DOHH2 (cell line): Measurements from ENCODE around the gene PRRT4.

Experiments used
- H3F3A ChIP-seq: fragments of 200-600 bp; sonication (generic), shearing (Covaris generic); 2 replicates; pipeline ENCODE4 v1.6.0; 2016; ENCODE audit warnings: antibody characterized with exemption, mild to moderate bottlenecking; ENCODE audit not compliant: control insufficient read depth, insufficient read depth
- H3K27ac ChIP-seq: fragments of 200-600 bp; sonication (generic); 2 replicates; pipeline ENCODE4 v1.5.1; 2014; ENCODE audit warnings: low read depth, mild to moderate bottlenecking, low read length, moderate library complexity
- H3K27me3 ChIP-seq: fragments of 200-600 bp; sonication (generic); 2 replicates; pipeline ENCODE4 v1.6.1; 2014; ENCODE audit warnings: mild to moderate bottlenecking, low read length, mixed read lengths; ENCODE audit not compliant: control insufficient read depth
- H3K36me3 ChIP-seq: fragments of 200-600 bp; sonication (generic); 2 replicates; pipeline ENCODE4 v1.6.1; 2014; ENCODE audit warnings: mild to moderate bottlenecking, low read length, moderate library complexity, mixed read lengths; ENCODE audit not compliant: control insufficient read depth
- H3K4me1 ChIP-seq: fragments of 200-600 bp; sonication (generic); 2 replicates; pipeline ENCODE4 v1.6.1; 2014; ENCODE audit warnings: mild to moderate bottlenecking, low read length, mixed read lengths; ENCODE audit not compliant: control insufficient read depth
- H3K4me2 ChIP-seq: fragments of 200-600 bp; sonication (generic); 2 replicates; pipeline ENCODE4 v1.6.0; 2014; ENCODE audit warnings: mild to moderate bottlenecking, low read length, moderate library complexity
- H3K4me3 ChIP-seq: fragments of 200-600 bp; sonication (generic); 2 replicates; pipeline ENCODE4 v1.5.1; 2014; ENCODE audit warnings: mild to moderate bottlenecking, low read length, mixed read lengths
- H3K79me2 ChIP-seq: fragments of 200-600 bp; sonication (generic); 2 replicates; pipeline ENCODE4 v1.6.1; 2014; ENCODE audit warnings: mild to moderate bottlenecking, low read length, mixed read lengths; ENCODE audit not compliant: control insufficient read depth
- H3K9me2 ChIP-seq: fragments of 200-600 bp; sonication (generic); replicated peaks from 2 replicates; pipeline ENCODE4 v1.6.1; 2014; ENCODE audit warnings: mild to moderate bottlenecking, low read length, mixed read lengths; ENCODE audit not compliant: control insufficient read depth
- H3K9me3 ChIP-seq: fragments of 200-600 bp; sonication (generic); 2 replicates; pipeline ENCODE4 v1.6.1; 2014; ENCODE audit warnings: antibody characterized with exemption, low read length, mixed read lengths; ENCODE audit not compliant: control insufficient read depth, insufficient read depth
- H4K20me1 ChIP-seq: fragments of 200-600 bp; sonication (generic); 2 replicates; pipeline ENCODE4 v1.6.0; 2014; ENCODE audit warnings: low read depth, mild to moderate bottlenecking, antibody characterized with exemption, low read length, moderate library complexity; ENCODE audit not compliant: control insufficient read depth, insufficient read depth
- CTCF ChIP-seq: fragments of 200-600 bp; sonication (generic); IDR thresholded peaks from one replicate; pipeline ENCODE4 v1.5.1; 2014; ENCODE audit warnings: antibody characterized with exemption, mild to moderate bottlenecking, low read depth, low read length; ENCODE audit not compliant: poor library complexity, severe bottlenecking
- EZH2phosphoT487 ChIP-seq: fragments of 200-600 bp; sonication (generic); IDR thresholded peaks from 2 replicates; pipeline ENCODE4 v1.6.1; 2017; ENCODE audit warnings: borderline replicate concordance, mild to moderate bottlenecking, antibody characterized with exemption, low read length, moderate library complexity, mixed read lengths

Gene PRRT4

GRCh38 chr7:128347647-128348097 is 13.8 kb downstream of the PRRT4 start:
- H3K79me2 ChIP-seq: peaks cover 9% of the 10 kb centered on the region
- H4K20me1 ChIP-seq: no peaks in the 10 kb centered on the region
- H3F3A ChIP-seq: peaks cover 3% of the 10 kb centered on the region; the same call in 1 of the 2 replicates
- no peak overlapping the region for H3K27ac ChIP-seq
- H3K4me3 ChIP-seq: no peak overlapping the region
- H3K9me3 ChIP-seq: no peaks in the 10 kb centered on the region
- H3K4me2 ChIP-seq: no peak overlapping the region
- peaks cover 11% of the 10 kb centered on the region for H3K27me3 ChIP-seq
- no peaks in the 10 kb centered on the region for H3K9me2 ChIP-seq
- TF ChIP-seq EZH2phosphoT487: no peak
- TF ChIP-seq CTCF: peak; percentile 85
- H3K4me1 ChIP-seq: peaks cover 4% of the 10 kb centered on the region
- H3K36me3 ChIP-seq: peaks cover 5% of the 10 kb centered on the region; the same call in 1 of the 2 replicates

DNA sequence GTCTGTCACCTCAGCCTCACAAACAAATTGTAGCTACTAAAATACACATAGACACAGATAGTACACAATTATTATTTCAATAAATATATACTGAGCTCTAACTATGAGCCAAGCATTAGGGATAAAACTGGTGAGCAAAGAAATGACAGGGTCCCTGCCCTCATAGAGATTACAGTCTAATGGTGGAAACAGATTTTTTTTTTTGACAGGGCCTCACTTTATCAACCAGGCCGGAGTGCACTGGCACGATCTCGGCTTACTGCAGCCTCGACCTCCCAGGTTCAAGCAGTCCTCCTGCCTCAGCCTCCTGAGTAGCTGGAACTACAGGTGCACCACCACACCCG is 17.1 kb downstream of the PRRT4 start:
- Histone ChIP-seq H3K9me2 (no peaks in the 10 kb centered on the region), H3K4me3 (peak overlapping the region; percentile 83), H3K36me3 (peaks cover 30% of the 10 kb centered on the region), H3K4me2 (peak overlapping the region; percentile 72), H3K79me2 (peaks cover 42% of the 10 kb centered on the region), H3F3A (peaks cover 3% of the 10 kb centered on the region; the same call in 1 of the 2 replicates), H3K9me3 (no peaks in the 10 kb centered on the region), H3K27ac (no peak overlapping the region), H4K20me1 (peaks cover 13% of the 10 kb centered on the region; the same call in 1 of the 2 replicates), H3K27me3 (peaks cover 11% of the 10 kb centered on the region), H3K4me1 (peaks cover 18% of the 10 kb centered on the region)
- TF ChIP-seq EZH2phosphoT487 (no peak), CTCF (no peak)

GRCh38 chr7:128343554-128344430 is 17.7 kb downstream of the PRRT4 start, which contains the start of gene RBM28:
Gene RBM28 (minus strand): TSS chr7:128343908. CDS start chr7:128343793, 115 bp downstream.
- TF ChIP-seq EZH2phosphoT487 (no peak), CTCF (no peak)
- Histone ChIP-seq H3K4me3 (peak within 1 kb of the TSS; percentile 83), H3K27me3 (peaks cover 6% of the 10 kb centered on the region)

More at GRCh38 chr7:128343554-128344430, 17.7 kb downstream of the PRRT4 start, which contains the start of gene RBM28:
- H3K9me2 ChIP-seq: no peaks in the 10 kb centered on the region
- H4K20me1 ChIP-seq: peaks cover 13% of the 10 kb centered on the region; the same call in 1 of the 2 replicates
- H3K79me2 ChIP-seq: peaks cover 43% of the 10 kb centered on the region
- H3K36me3 ChIP-seq: peaks cover 36% of the 10 kb centered on the region
- H3F3A ChIP-seq: peaks cover 3% of the 10 kb centered on the region; the same call in 1 of the 2 replicates
- H3K4me1 ChIP-seq: peaks cover 18% of the 10 kb centered on the region
- peak within 1 kb of the TSS; percentile 75 for H3K27ac ChIP-seq
- no peaks in the 10 kb centered on the region for H3K9me3 ChIP-seq
- H3K4me2 ChIP-seq: peak within 1 kb of the TSS; percentile 72
